GM23338 (cell line): ENCODE results near the gene ATF3. TPM values are rescaled to one million over a fixed set of nuclear protein-coding genes. Genes with fewer than 3 reads are reported as not detected.

Experiments used
- ATAC-seq: fragments of 200-7000 bp; cut with Tn5 transposase; 3 replicates; pipeline ENCODE4 v1.9.1; 2020
- DNase-seq: peaks from one replicate; pipeline ENCODE4 v3.0.0-alpha.2; 2015; ENCODE audit warnings: low spot score
- H2AFZ ChIP-seq: fragments of 200-600 bp; sonication (generic); 2 replicates; pipeline ENCODE4 v1.8.0; 2016; ENCODE audit warnings: antibody characterized with exemption, mild to moderate bottlenecking, moderate library complexity
- H3F3A ChIP-seq: fragments of 200-600 bp; sonication (generic); replicated peaks from 2 replicates; pipeline ENCODE4 v1.8.0; 2017; ENCODE audit warnings: antibody characterized with exemption, mixed run types, low read depth
- H3K27ac ChIP-seq: fragments of 200-600 bp; sonication (generic); 2 replicates; pipeline ENCODE4 v1.6.1; 2016; ENCODE audit warnings: low read depth
- H3K27me3 ChIP-seq: fragments of 200-600 bp; sonication (generic); 2 replicates; pipeline ENCODE4 v1.8.0; 2016; ENCODE audit warnings: mild to moderate bottlenecking, mixed run types, moderate library complexity; ENCODE audit not compliant: insufficient read depth
- H3K36me3 ChIP-seq: fragments of 200-600 bp; sonication (generic); 2 replicates; pipeline ENCODE4 v1.8.0; 2016; ENCODE audit warnings: mild to moderate bottlenecking; ENCODE audit not compliant: insufficient read depth
- H3K4me1 ChIP-seq: fragments of 200-600 bp; sonication (generic); 2 replicates; pipeline ENCODE4 v1.8.0; 2016; ENCODE audit warnings: mild to moderate bottlenecking, moderate library complexity; ENCODE audit not compliant: insufficient read depth
- H3K4me2 ChIP-seq: fragments of 200-600 bp; sonication (generic); 2 replicates; pipeline ENCODE4 v1.7.1; 2017; ENCODE audit warnings: mixed run types
- H3K4me3 ChIP-seq: fragments of 200-600 bp; sonication (generic); 2 replicates; pipeline ENCODE4 v1.6.1; 2016; ENCODE audit warnings: mixed run types
- H3K79me2 ChIP-seq: fragments of 200-600 bp; sonication (generic); replicated peaks from 2 replicates; pipeline ENCODE4 v1.8.0; 2017; ENCODE audit warnings: mild to moderate bottlenecking; ENCODE audit not compliant: insufficient read depth
- H3K9me2 ChIP-seq: fragments of 200-600 bp; sonication (generic); 2 replicates; pipeline ENCODE4 v1.8.0; 2017; ENCODE audit not compliant: insufficient read depth
- H4K20me1 ChIP-seq: fragments of 200-600 bp; sonication (generic); replicated peaks from 2 replicates; pipeline ENCODE4 v1.8.0; 2017; ENCODE audit warnings: mild to moderate bottlenecking; ENCODE audit not compliant: insufficient read depth
- H3K27ac Mint-ChIP-seq: 2 replicates; pipeline ENCODE4 v1.8.0; 2020; ENCODE audit warnings: inconsistent platforms, mild to moderate bottlenecking, moderate library complexity, mixed read lengths
- H3K27me3 Mint-ChIP-seq: 3 replicates; pipeline ENCODE4 v1.8.0; 2022; ENCODE audit warnings: low read depth, mild to moderate bottlenecking, moderate library complexity, mixed read lengths, inconsistent platforms; ENCODE audit not compliant: insufficient read depth, poor library complexity
- H3K36me3 Mint-ChIP-seq: 3 replicates; pipeline ENCODE4 v1.8.0; 2021; ENCODE audit warnings: low read depth, mild to moderate bottlenecking, inconsistent platforms, moderate library complexity, mixed read lengths
- H3K4me1 Mint-ChIP-seq: 3 replicates; pipeline ENCODE4 v1.8.0; 2020; ENCODE audit warnings: mild to moderate bottlenecking, inconsistent platforms, mixed read lengths
- H3K4me3 Mint-ChIP-seq: 3 replicates; pipeline ENCODE4 v1.8.0; 2021; ENCODE audit warnings: moderate library complexity, mild to moderate bottlenecking, inconsistent platforms, mixed read lengths
- H3K9me3 Mint-ChIP-seq: 3 replicates; pipeline ENCODE4 v1.8.0; 2020; ENCODE audit warnings: moderate library complexity, mild to moderate bottlenecking, inconsistent platforms, mixed read lengths
- CREB1 ChIP-seq: fragments of 250-450 bp; sonication (Bioruptor Pico); IDR thresholded peaks from 2 replicates; pipeline ENCODE4 v1.5.0; 2020; ENCODE audit warnings: low read depth, mild to moderate bottlenecking, moderate library complexity
- CTCF ChIP-seq, 2 experiments: fragments of 200-600 bp in 1 of 2; sonication (generic) in 1 of 2; conservative IDR thresholded peaks; 2 replicates each; pipeline versions ENCODE4 v1.5.1 to v1.6.1; 2016 to 2017; ENCODE audit warnings: antibody characterized with exemption in 2 of 2, low read depth in 2 of 2, mild to moderate bottlenecking in 2 of 2, moderate library complexity in 1 of 2
- ETS1 ChIP-seq: IDR thresholded peaks from 2 replicates; pipeline ENCODE4 v1.6.1; 2016; ENCODE audit warnings: antibody characterized with exemption
- EZH2 ChIP-seq: fragments of 200-600 bp; sonication (generic); IDR thresholded peaks from one replicate; pipeline ENCODE4 v1.8.0; 2017; ENCODE audit warnings: antibody characterized with exemption, mild to moderate bottlenecking, low read depth; ENCODE audit not compliant: unreplicated experiment
- EZH2phosphoT487 ChIP-seq: fragments of 200-600 bp; sonication (generic); IDR thresholded peaks from one replicate; pipeline ENCODE4 v1.8.1; 2018; ENCODE audit warnings: antibody characterized with exemption; ENCODE audit not compliant: unreplicated experiment
- JUNB ChIP-seq: IDR thresholded peaks from one replicate; pipeline ENCODE4 v1.6.1; 2016; ENCODE audit warnings: antibody characterized with exemption; ENCODE audit not compliant: unreplicated experiment
- NANOG ChIP-seq: IDR thresholded peaks from 2 replicates; pipeline ENCODE4 v1.6.1; 2016; ENCODE audit warnings: antibody characterized with exemption, borderline replicate concordance
- POLR2AphosphoS5 ChIP-seq: IDR thresholded peaks from 2 replicates; pipeline ENCODE4 v1.6.1; 2016; ENCODE audit warnings: antibody characterized with exemption, low read depth
- REST ChIP-seq: IDR thresholded peaks from one replicate; pipeline ENCODE4 v1.6.1; 2018; ENCODE audit warnings: antibody characterized with exemption; ENCODE audit not compliant: unreplicated experiment
- STAT1 ChIP-seq: IDR thresholded peaks from one replicate; pipeline ENCODE4 v1.6.1; 2016; ENCODE audit warnings: antibody characterized with exemption; ENCODE audit not compliant: unreplicated experiment
- ZNF114 ChIP-seq: fragments of 250-450 bp; sonication (Bioruptor Pico); IDR thresholded peaks from 2 replicates; pipeline ENCODE4 v1.5.0; 2020; ENCODE audit warnings: mild to moderate bottlenecking, moderate library complexity
- ZNF331 ChIP-seq: fragments of 250-450 bp; sonication (Bioruptor Pico); IDR thresholded peaks from 2 replicates; pipeline ENCODE4 v1.5.0; 2020; ENCODE audit warnings: low read depth, mild to moderate bottlenecking, moderate library complexity
- ZNF462 ChIP-seq: fragments of 250-450 bp; sonication (Bioruptor Pico); IDR thresholded peaks from 2 replicates; pipeline ENCODE4 v1.5.0; 2020; ENCODE audit warnings: mild to moderate bottlenecking, moderate library complexity
- polyA plus RNA-seq: library from polyadenylated mRNA; unstranded; fragments of >200 nt; fragmentation: Nextera tagmentation; extraction: Ambion mirVana; gene quantifications from 2 replicates; pipeline ENCODE4 v1.2.1, GENCODE V29; 2016
- total RNA-seq: library from RNA; depleted of rRNA; stranded (reverse); fragments of >200 nt; shearing (Covaris generic); gene quantifications from 2 replicates; pipeline ENCODE4 v1.2.3, GENCODE V29; 2014

Gene ATF3
- total and polyA plus RNA-seq, 2 experiments from 2014 or later = 12.6 to 17.2 TPM

GRCh38 chr1:212559929-212560328 lies 48.6 kb upstream of the ATF3 start:
- DNase-seq = no peak
- no peak for ATAC-seq
- no peak for TF ChIP-seq POLR2AphosphoS5
- no peak for TF ChIP-seq CTCF (conservative IDR thresholded peaks at IDR 0.05; ENCODE audit: low read depth in 2 of 2)
- no peak for TF ChIP-seq NANOG
- TF ChIP-seq CREB1 (CRISPR knock-in tag) = no peak
- TF ChIP-seq ETS1 = no peak
- TF ChIP-seq ZNF331 (CRISPR knock-in tag) = no peak
- no peak for TF ChIP-seq EZH2
- TF ChIP-seq REST = no peak
- TF ChIP-seq ZNF462 (CRISPR knock-in tag) = no peak
- TF ChIP-seq ZNF114 (CRISPR knock-in tag) = no peak
- TF ChIP-seq EZH2phosphoT487 = no peak
- TF ChIP-seq JUNB = no peak
- TF ChIP-seq STAT1 = no peak
- Histone ChIP-seq H3F3A (no peaks in the 10 kb centered on the region; the same call in 1 of the 2 replicates), H3K4me2 (no peak overlapping the region), H3K79me2 (no peaks in the 10 kb centered on the region), H2AFZ (no peak overlapping the region), H3K4me1 (no peaks in the 10 kb centered on the region; the same call in 1 of the 2 replicates), H3K9me2 (no peaks in the 10 kb centered on the region), H3K27me3 (peaks cover 19% of the 10 kb centered on the region), H3K36me3 (no peaks in the 10 kb centered on the region), H3K27ac (no peak overlapping the region), H4K20me1 (no peaks in the 10 kb centered on the region), H3K4me3 (no peak overlapping the region)
- H3K27ac Mint-ChIP-seq = no peak overlapping the region
- H3K9me3 Mint-ChIP-seq = no peaks in the 10 kb centered on the region; the same call in 2 of the 3 replicates
- peaks cover 13% of the 10 kb centered on the region for H3K27me3 Mint-ChIP-seq
- H3K36me3 Mint-ChIP-seq = no peaks in the 10 kb centered on the region; the same call in 2 of the 3 replicates
- H3K4me1 Mint-ChIP-seq = peaks cover 12% of the 10 kb centered on the region
- H3K4me3 Mint-ChIP-seq = peak overlapping the region; percentile 33; the same call in 1 of the 3 replicates
